ENCODE data around the gene SCGB1D4. TPM values are rescaled to one million over a fixed set of nuclear protein-coding genes. Genes with fewer than 3 reads are reported as not detected.

Gene SCGB1D4
- total and polyA plus RNA-seq, 8 donors = not detected

GRCh38 chr11:62307950-62308349, 9.1 kb upstream of the SCGB1D4 start:
- Histone ChIP-seq H3K27ac (no peak overlapping the region), H3K4me1 (peaks cover 3% of the 10 kb centered on the region in 2 donors), H3K4me3 (no peak overlapping the region), H3K27me3 (peaks cover 0 to 36% of the 10 kb centered on the region in 2 donors), H3K9me3 (peaks cover 0 to 10% of the 10 kb centered on the region in 2 donors), H3K36me3 (no peaks in the 10 kb centered on the region)
- intact Hi-C loops (cut with DNase I) = no loop called here
- no peak for ATAC-seq
- DNase-seq = no peak
- TF ChIP-seq CTCF (IDR thresholded peaks at IDR 0.05) = no peak

- ATAC-seq (no peak), DNase-seq (peak in 1 of 4 donors; percentile 12)
- H3K9me3 ChIP-seq = peaks cover 0 to 10% of the 10 kb centered on the region in 2 donors
- peaks cover 0 to 3% of the 10 kb centered on the region in 2 donors for H3K4me1 ChIP-seq
- intact Hi-C loops (cut with DNase I) = no loop called here
- no peak for TF ChIP-seq CTCF (IDR thresholded peaks at IDR 0.05)
- no peaks in the 10 kb centered on the region for H3K36me3 ChIP-seq
- no peak overlapping the region for H3K4me3 ChIP-seq
- H3K27ac ChIP-seq = no peak overlapping the region
- peaks cover 0 to 38% of the 10 kb centered on the region in 2 donors for H3K27me3 ChIP-seq
These were observed 7.4 kb upstream of the SCGB1D4 start for GRCh38 chr11:62306227-62306626.

- TF ChIP-seq CTCF (IDR thresholded peaks at IDR 0.05) = no peak
- intact Hi-C loops (cut with DNase I) = no loop called here
These were observed 3.4 kb downstream of the SCGB1D4 start for GRCh38 chr11:62295504-62295903.

GRCh38 chr11:62280452-62280851, 18.4 kb downstream of the SCGB1D4 start:
- DNase-seq (no peak), ATAC-seq (no peak)
- peaks cover 0 to 2% of the 10 kb centered on the region in 2 donors for H3K27me3 ChIP-seq
- no peak overlapping the region for H3K27ac ChIP-seq
- H3K9me3 ChIP-seq = no peaks in the 10 kb centered on the region
- H3K4me3 ChIP-seq = no peak overlapping the region
- intact Hi-C loops (cut with DNase I) = no loop called here
- H3K36me3 ChIP-seq = no peaks in the 10 kb centered on the region
- H3K4me1 ChIP-seq = no peaks in the 10 kb centered on the region
- no peak for TF ChIP-seq CTCF (IDR thresholded peaks at IDR 0.05)

More at GRCh38 chr11:62295504-62295903, 3.4 kb downstream of the SCGB1D4 start:
- Histone ChIP-seq H3K4me1 (no peaks in the 10 kb centered on the region), H3K36me3 (no peaks in the 10 kb centered on the region), H3K4me3 (no peak overlapping the region), H3K9me3 (no peaks in the 10 kb centered on the region), H3K27me3 (peaks cover 0 to 47% of the 10 kb centered on the region in 2 donors), H3K27ac (no peak overlapping the region)
- ATAC-seq (peak; percentile 84), DNase-seq (peak in 1 of 4 donors; percentile 41)

GRCh38 chr11:62273789-62274275, 25.0 kb downstream of the SCGB1D4 start:
- intact Hi-C loops (cut with DNase I) = no loop called here
- TF ChIP-seq CTCF (IDR thresholded peaks at IDR 0.05) = no peak

More at GRCh38 chr11:62273789-62274275, 25.0 kb downstream of the SCGB1D4 start:
- Histone ChIP-seq H3K9me3 (no peaks in the 10 kb centered on the region), H3K27ac (no peak overlapping the region), H3K4me3 (no peak overlapping the region), H3K27me3 (peaks cover 0 to 10% of the 10 kb centered on the region in 2 donors), H3K4me1 (no peaks in the 10 kb centered on the region), H3K36me3 (no peaks in the 10 kb centered on the region)
- DNase-seq (no peak), ATAC-seq (no peak)

Data from left lung (tissue), 10 donors.